Osteoblast (primary cell): ENCODE data around the gene RPS6KA5. TPM values are rescaled to one million over a fixed set of nuclear protein-coding genes. Genes with fewer than 3 reads are reported as not detected.

ENCODE experiments used
- DNase-seq: peaks from one replicate; pipeline ENCODE4 v3.0.0; 2011; ENCODE audit warnings: low spot score, mixed read lengths; ENCODE audit not compliant: insufficient read length; ENCODE audit errors: missing footprints
- H2AFZ ChIP-seq: 2 replicates; pipeline ENCODE4 v1.6.0; 2011; ENCODE audit warnings: mild to moderate bottlenecking, low read length
- H3K27ac ChIP-seq: 2 replicates; pipeline ENCODE4 v1.5.1; 2011; ENCODE audit warnings: mild to moderate bottlenecking, low read depth, low read length, moderate library complexity
- H3K27me3 ChIP-seq: 2 replicates; pipeline ENCODE4 v1.6.0; 2012; ENCODE audit warnings: mild to moderate bottlenecking, control low read depth, inconsistent platforms, low read length, moderate library complexity; ENCODE audit not compliant: insufficient read depth
- H3K36me3 ChIP-seq: 2 replicates; pipeline ENCODE4 v1.5.1; 2011; ENCODE audit warnings: mild to moderate bottlenecking, low read length, control low read depth, moderate library complexity; ENCODE audit not compliant: insufficient read depth
- H3K4me1 ChIP-seq: 2 replicates; pipeline ENCODE4 v1.5.1; 2011; ENCODE audit warnings: mild to moderate bottlenecking, low read length, control low read depth, moderate library complexity; ENCODE audit not compliant: insufficient read depth
- H3K4me2 ChIP-seq: 2 replicates; pipeline ENCODE4 v1.6.0; 2011; ENCODE audit warnings: mild to moderate bottlenecking, low read length; ENCODE audit not compliant: insufficient read depth
- H3K4me3 ChIP-seq: fragments of 200-600 bp; sonication (generic); 3 replicates; pipeline ENCODE4 v1.5.1; 2012; ENCODE audit warnings: mild to moderate bottlenecking, low read length, inconsistent platforms; ENCODE audit not compliant: insufficient read depth
- H3K79me2 ChIP-seq: 2 replicates; pipeline ENCODE4 v1.6.0; 2012; ENCODE audit warnings: mild to moderate bottlenecking, low read length, control low read depth, inconsistent platforms; ENCODE audit not compliant: insufficient read depth
- H3K9me3 ChIP-seq: 2 replicates; pipeline ENCODE4 v1.5.1; 2011; ENCODE audit warnings: low read depth, low read length, control low read depth
- H4K20me1 ChIP-seq: 2 replicates; pipeline ENCODE4 v1.6.0; 2012; ENCODE audit warnings: mild to moderate bottlenecking, low read length, control low read depth; ENCODE audit not compliant: insufficient read depth
- CTCF ChIP-seq: IDR thresholded peaks from 2 replicates; pipeline ENCODE4 v1.5.1; 2011; ENCODE audit warnings: mild to moderate bottlenecking, low read depth, low read length, moderate library complexity; ENCODE audit errors: extremely low read depth
- total RNA-seq: library from RNA; depleted of rRNA; stranded (reverse); fragments of >200 nt; gene quantifications from 2 replicates; pipeline ENCODE4 v1.2.3, GENCODE V29; 2012

RPS6KA5 gene
- total RNA-seq, 1 donor: 1.4 TPM

GRCh38 chr14:91084516-91084915 lies 24.1 kb upstream of the RPS6KA5 start:
- H3K27me3 ChIP-seq: peaks cover 12% of the 10 kb centered on the region
- H4K20me1 ChIP-seq: no peaks in the 10 kb centered on the region
- no peak for TF ChIP-seq CTCF
- no peaks in the 10 kb centered on the region for H3K36me3 ChIP-seq
- H3K9me3 ChIP-seq: no peaks in the 10 kb centered on the region
- H3K27ac ChIP-seq: no peak overlapping the region
- H3K4me3 ChIP-seq: no peak overlapping the region
- H3K4me2 ChIP-seq: no peak overlapping the region
- no peak overlapping the region for H2AFZ ChIP-seq
- no peak for DNase-seq
- H3K79me2 ChIP-seq: no peaks in the 10 kb centered on the region
- H3K4me1 ChIP-seq: no peaks in the 10 kb centered on the region

- Histone ChIP-seq H3K79me2 (no peaks in the 10 kb centered on the region), H3K36me3 (no peaks in the 10 kb centered on the region), H3K9me3 (no peaks in the 10 kb centered on the region), H3K27ac (no peak overlapping the region), H3K27me3 (no peaks in the 10 kb centered on the region), H3K4me2 (no peak overlapping the region), H3K4me3 (no peak overlapping the region), H3K4me1 (no peaks in the 10 kb centered on the region), H2AFZ (no peak overlapping the region), H4K20me1 (no peaks in the 10 kb centered on the region)
- no peak for DNase-seq
- no peak for TF ChIP-seq CTCF
These were observed 21.8 kb upstream of the RPS6KA5 start for GRCh38 chr14:91082282-91082681.

GRCh38 chr14:91080071-91080470 lies 19.6 kb upstream of the RPS6KA5 start:
- no peaks in the 10 kb centered on the region for H3K4me1 ChIP-seq
- H3K4me2 ChIP-seq: no peak overlapping the region
- H2AFZ ChIP-seq: no peak overlapping the region
- H4K20me1 ChIP-seq: no peaks in the 10 kb centered on the region
- H3K27me3 ChIP-seq: peaks cover 4% of the 10 kb centered on the region
- no peak for DNase-seq
- no peak overlapping the region for H3K27ac ChIP-seq
- no peaks in the 10 kb centered on the region for H3K79me2 ChIP-seq
- H3K9me3 ChIP-seq: no peaks in the 10 kb centered on the region
- TF ChIP-seq CTCF: no peak
- no peak overlapping the region for H3K4me3 ChIP-seq
- H3K36me3 ChIP-seq: no peaks in the 10 kb centered on the region

GRCh38 chr14:91078095-91078737 lies 17.8 kb upstream of the RPS6KA5 start:
- no peak for TF ChIP-seq CTCF
- no peaks in the 10 kb centered on the region for H3K4me1 ChIP-seq
- H3K79me2 ChIP-seq: no peaks in the 10 kb centered on the region
- H4K20me1 ChIP-seq: no peaks in the 10 kb centered on the region
- H2AFZ ChIP-seq: no peak overlapping the region
- H3K4me3 ChIP-seq: no peak overlapping the region
- H3K4me2 ChIP-seq: no peak overlapping the region
- no peak for DNase-seq
- H3K36me3 ChIP-seq: no peaks in the 10 kb centered on the region
- H3K27me3 ChIP-seq: peaks cover 4% of the 10 kb centered on the region
- H3K27ac ChIP-seq: no peak overlapping the region
- no peaks in the 10 kb centered on the region for H3K9me3 ChIP-seq
